Dedifferentiated amniotic fluid mesenchymal stem cell (primary cell): ENCODE measurements around the gene RANBP3.
A peak's percentile ranks its signal among the peaks of the same experiment; 100 is the strongest.
"Not testable (repeated sequence)": the region's sequence is repeated elsewhere in the genome, so short reads cannot be mapped to it uniquely, and the experiment has no call there.

Source experiments
- DNase-seq: peaks from one replicate; pipeline ENCODE4 v3.0.0-alpha.2; 2016; ENCODE audit errors: extremely low spot score

Gene RANBP3

DNA sequence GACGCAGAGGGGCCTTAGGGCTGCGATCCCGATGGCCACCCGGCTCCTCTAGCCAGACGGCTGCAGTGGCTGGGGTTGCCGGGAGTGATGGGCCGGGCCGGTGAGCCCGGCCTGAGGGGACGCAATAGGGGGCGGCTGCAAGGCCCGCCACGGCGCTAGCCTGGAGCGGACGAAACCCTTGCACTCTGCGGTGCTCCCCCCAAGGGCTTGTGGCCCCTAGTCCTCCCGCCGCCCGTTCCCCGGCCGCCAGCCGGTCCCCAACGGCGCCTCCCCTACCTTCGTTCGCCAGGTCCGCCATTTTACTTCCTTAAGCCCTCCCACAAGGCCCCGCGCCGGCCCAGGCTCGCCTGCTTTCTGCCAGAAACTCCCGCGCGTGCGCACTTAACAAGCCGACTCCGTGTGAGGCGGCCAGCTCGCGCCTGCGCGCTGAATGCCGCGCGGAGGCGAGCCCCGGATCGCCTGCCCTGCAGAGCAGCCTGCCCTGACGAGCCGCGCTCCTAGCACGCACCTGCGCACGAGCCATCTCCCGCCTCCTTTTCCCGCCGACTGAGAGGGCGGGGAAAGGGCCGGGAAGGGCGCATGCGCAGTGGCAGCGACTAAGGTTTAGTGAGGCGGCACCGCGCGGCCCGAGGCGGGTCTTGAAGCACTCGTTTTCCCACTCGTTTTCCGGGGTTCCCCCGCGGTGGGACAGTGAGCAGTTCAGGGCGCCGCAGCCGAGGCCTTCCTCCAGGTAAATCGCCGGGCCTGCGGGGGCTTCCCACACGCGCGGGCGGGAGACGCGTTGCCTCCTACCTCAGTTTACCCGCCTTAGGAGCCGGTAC is at the start of gene RANBP3:
Gene RANBP3, minus strand, starts transcription at position 356 of the 821 bp plus-strand sequence. Its CDS starts 58 bp downstream, at position 298.
- DNase-seq: peak; percentile 99

DNA sequence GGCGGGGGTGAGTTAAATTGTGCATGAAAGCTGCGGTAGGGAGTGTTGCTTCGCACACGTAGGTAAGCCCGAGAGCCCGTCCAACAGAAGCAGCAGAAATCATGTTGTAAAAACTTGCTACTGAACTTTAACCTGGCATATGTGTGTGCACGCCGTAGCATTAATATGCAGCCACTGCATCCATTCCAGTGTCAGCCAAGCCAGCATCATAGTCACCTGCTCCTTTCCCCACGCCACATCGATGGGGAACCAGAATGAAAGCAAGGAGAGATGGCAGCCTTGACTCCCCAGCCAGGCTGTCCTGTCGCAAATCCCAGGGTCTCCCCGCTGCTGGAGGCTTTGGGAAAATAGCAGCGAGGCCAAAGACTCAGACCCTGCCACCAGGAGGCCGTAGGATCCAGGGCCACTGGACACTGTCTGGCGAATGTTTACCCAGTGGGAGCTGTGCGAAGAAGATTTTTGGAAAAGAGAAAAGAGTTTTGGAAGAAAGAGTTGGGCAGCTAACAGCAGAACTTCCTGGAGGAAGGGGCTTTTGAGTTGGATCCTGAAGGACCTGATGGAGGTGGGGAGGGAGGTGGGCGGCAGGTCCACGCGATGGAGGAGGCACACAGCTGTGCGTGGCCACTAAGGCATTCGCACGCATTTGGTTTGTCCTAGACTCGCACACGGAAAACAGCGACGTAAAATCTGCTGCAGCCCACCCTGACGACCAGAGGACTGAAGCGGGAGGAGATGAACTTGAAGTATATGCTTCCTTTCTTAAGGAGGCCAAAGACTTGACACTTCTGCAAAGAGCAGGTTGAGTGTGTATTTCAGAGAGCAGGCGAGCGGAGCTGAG is 48.7 kb upstream of the RANBP3 start:
- no peak for DNase-seq

- not testable (repeated sequence) for DNase-seq
These were observed 46.8 kb upstream of the RANBP3 start for GRCh38 chr19:6024756-6025155.

DNA sequence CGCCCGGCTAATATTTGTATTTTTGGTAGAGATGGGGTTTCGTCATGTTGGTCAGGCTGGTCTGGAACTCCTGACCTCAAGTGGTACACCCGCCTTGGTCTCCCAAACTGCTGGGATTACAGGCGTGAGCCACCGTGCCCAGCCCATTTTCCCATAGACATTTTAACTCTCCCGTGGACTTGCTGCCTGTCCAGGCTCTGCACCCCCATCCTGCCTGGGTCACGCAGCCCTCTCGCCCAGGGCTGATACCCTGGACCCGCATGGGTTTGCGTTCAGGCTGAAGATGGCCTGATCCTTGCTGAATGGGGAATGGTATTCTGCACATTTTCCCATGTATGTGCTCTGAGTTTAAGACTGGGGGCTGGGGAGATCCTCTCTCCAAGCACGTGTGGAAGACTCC is 46.0 kb upstream of the RANBP3 start:
- DNase-seq: no peak

DNA sequence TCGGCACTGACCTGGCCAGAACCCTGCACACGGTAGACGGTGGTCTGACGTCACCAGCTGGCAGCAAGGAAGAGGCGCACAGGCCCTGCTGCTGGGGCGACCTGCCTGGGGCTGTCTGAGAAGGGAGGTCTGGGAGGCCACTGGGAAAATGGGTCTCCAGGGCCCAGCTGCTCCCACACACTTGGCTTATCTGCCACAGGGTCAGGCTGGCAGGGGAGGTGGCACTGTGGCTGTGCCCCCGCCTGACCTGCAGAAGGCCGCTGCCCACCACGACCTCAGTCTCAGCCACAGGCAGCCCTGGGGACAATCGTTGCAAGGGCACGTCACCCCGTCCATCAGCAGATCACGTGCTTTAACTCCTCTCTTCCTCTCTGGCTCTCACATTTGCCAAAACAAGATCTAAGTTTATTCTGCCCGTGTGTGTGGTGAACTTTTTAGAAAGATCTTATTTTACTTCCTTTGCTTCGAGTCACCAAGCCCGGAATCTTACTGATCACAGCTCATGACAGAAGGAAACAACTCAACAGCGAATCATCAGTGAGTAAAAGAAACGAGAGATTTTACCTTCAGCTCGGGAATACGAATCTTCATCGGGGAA is 45.2 kb upstream of the RANBP3 start:
- no peak for DNase-seq

- no peak for DNase-seq
These were observed 44.7 kb upstream of the RANBP3 start for GRCh38 chr19:6022570-6023064.

DNA sequence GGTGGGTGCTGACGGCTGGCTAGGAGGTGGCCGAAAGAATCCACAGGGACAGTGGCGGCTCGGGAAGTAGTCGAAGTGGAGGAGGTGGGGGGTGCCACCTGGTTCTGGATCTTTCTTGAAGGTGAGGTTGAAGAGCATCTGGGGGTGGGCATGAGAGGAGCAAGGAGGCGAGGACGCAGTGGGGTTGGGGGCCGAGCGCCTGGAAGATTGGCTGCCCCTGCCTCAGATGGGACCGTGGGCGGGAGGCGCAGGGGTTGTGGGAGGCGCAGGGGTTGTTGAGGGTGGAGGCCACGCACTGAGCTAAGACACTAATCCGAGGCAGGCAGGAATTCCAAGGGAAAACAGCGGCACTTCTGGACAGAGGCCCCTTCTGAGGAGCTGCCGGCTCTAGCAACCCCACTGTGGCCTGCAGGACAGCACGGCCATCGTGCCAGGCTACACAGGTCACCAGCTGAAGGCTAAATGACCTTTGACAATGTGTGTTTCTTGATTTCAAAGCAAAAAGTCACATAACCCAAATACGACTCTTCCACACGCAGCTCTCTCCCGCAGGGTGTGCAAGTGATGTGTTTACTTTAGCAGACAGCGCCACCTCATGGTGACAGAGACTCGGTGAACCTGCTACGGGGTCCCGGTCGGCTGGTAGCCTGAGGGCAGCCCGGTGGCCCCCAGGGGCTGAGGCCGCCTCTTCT is 44.1 kb upstream of the RANBP3 start:
- no peak for DNase-seq

DNA sequence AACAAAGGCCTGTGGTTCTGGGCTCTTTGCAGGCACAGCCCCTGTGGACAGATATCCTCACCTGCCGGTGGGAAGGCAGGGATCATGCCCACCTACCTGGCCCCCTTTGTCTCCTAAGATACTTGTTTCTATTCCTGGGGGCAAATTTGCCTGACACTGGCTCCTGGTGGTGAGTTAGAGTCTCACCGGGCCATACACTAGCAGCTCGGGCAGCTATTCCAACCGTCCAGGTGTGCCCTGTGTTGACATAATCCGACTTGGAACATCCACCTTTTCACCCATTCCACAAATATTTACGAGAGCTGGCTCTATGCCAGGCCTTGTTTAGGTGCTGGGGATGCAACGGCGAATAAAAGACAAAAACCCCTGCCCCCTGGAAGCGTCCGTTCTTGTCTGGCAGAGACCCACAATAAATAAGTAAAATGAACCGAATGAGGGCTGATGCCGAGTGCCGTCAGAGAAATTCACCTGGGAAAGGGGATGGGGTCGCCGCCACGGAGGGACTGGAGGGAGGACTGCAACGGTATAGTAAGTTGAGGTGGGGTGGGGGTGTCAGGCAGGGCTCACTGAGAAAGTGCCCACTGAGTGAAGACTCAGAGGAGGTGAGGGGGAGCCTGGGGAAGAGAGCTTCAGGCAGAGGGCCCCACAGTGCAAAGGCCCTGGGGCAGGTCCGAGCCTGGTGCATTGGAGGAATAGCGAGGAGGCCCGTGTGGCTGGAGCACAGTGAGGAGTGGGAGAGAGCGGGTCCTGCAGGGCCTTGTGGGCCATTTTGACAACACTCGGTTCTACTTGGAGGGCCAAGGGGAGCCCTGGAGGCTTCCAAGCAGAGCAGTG is 43.2 kb upstream of the RANBP3 start:
- no peak for DNase-seq

DNA sequence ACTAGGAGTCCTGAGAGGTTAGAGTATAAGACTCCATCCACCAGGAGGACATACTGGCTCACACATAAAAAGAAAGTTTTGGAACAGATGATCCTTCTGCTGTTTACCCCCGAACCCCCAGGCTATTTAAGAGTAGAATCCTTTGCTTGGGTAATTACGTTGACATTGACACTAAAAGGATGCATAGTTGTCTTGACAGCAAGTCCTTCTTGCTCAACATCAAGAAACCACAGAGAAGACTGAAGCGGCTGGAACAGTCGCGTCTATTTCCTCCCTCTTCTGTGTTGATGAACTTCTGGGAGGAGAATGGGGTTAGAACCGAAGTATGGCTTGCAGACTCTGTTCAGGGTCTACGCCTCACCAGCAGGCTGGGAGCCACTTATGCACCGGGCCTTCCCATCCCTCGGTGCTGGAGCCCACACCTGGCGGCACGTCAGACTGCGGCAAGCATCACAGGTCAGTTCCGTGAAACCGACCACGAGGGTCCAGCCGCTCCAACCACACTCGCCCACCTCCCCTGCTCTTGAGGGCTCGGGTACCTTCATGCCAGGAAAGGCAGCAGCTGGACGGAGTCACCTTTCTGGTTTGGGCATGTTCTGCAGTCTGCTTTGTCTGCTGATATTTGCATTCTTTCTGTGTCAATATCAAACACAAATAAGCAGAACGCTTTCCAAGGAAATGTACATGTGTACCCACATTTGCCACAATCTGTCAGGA is 42.4 kb upstream of the RANBP3 start:
- DNase-seq: no peak

- DNase-seq: no peak
These were observed 40.8 kb upstream of the RANBP3 start for GRCh38 chr19:6018786-6019185.

DNA sequence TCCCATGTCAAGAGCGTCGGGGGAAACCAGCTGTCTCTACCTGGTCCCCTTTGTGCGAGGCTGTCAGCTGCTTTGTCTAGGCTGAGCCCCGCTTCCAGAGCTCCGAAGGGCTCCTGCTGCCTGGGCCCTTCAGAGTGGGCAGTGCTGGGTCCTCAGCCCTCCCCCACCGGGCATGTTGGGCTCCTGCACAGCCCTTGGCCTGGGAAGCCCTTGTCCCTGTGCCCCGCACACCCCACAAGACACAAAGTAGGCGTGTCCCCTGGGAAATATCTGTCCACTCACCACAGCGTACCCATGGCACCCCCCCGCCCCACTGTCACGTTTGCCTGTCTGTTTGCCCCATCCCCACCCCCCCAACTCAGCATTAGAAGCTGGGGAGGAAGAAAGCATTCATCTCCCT is 39.6 kb upstream of the RANBP3 start:
- DNase-seq: no peak

DNA sequence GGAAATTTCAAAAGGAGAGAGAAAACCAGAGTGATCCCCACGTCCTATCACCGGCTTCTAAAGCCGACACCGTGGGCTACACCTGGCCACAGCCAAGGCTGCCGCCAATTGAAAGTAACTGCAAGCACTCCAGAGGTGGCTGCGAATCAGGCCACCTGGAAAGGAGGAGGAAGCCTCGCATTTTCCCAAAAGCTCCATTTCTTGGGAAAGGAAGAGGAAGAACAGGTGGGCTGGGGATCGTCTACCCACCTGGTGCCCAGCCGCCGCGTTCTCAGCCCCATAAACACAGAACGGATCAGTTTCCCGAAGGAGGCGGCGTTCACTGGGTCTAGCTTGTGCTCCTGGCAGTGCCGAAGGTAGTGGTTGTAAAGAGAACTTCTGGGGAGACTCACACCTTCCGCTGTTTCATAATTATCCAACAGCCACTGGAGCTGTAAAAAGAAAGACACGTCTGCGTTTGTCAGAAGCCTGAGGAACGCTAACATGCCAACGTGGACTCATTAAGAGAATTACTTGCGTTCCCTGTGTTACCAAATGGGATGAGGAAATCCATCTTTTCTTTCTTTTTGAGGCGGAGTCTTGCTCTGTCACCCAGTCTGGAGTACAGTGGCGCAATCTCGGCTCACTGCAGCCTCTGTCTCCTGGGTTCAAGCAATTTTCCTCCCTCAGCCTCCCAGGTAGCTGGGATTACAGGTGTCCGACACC is 38.1 kb upstream of the RANBP3 start:
- DNase-seq: no peak

DNA sequence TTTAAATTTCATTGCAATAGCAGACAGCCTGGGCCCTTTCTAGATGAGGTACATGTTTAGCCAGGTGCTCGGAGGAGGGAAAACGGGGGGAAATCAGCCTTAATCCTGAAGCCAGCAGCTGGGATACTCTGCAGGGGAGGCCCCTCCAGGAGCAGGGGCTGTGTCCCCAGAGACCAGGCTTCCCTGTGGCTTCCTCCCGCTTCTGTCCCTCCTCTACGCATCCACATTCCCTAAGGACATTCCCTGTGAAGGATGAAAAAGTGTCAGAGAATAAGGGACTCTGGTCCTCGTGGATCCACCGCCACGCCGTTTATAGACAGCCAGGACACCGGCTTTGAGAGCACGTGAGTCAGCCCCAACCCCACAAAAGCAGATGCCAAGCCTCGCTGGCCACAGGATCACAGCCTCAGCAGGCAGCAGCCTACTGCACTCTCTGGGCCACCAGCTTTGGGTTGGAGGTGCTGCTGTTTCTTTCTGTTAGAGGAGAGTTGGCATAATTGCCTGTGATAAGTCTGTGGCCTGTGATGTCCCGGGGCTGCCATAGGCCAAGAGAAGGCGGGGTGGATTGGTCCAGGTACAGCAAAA is 36.7 kb upstream of the RANBP3 start:
- DNase-seq: no peak

DNA sequence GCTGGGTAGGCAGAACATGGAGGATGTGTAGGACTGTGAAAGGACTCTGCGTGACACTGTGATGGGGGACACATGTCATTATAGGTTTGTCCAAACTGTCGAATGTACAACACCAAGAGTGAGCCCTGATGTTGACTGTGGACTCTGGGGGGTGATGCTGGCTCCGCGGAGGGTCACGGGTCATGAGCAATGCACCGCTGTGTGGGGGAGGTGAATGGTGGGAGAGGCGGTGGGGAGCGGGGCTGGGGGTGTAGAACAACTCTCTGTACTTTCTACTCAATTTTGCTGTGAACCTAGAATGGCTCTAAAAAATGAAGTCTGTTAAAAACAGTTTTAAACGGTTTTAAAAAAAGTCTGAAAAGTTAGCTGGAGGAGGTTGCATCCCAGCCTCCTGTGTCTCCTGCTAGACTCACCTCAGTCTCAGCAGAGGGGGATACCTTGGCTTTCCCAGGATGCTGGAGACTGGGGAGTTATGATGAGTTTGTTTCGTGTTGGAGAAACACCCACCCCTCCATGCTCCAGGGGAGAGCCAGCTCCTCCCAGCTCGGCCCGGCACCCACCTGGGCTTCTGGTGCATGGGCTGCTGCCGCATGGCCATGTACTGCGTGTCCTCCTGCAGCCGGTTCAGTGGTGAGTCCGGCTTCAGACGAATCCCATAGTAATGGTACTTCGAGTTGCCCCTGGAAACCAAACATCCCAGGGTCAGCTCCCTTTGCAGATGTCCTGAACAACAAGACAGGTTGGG is 34.7 kb upstream of the RANBP3 start:
- DNase-seq: no peak

GRCh38 chr19:6011794-6012193 is 33.9 kb upstream of the RANBP3 start:
- no peak for DNase-seq

DNA sequence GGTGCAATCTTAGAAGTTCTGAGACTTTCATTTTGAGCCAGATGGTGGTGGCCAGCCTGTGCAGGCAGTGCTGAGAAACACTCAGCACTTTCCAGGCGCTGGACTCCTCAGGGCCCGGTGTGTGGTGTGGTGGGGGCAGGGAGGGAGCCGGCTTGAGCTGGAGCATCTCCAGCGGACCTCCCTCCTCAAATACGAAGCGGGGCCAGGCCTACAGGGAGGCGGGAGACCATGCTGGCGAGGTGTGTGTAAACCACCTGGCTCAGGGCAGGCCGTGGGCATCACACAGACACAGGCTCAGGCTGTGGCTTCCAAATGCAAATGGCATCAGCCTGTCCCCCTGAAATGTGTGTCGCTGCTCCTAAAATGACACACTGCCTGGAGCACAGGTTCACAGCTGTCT is 33.3 kb upstream of the RANBP3 start:
- no peak for DNase-seq

GRCh38 chr19:6010107-6010506 is 32.2 kb upstream of the RANBP3 start:
- DNase-seq: no peak

- no peak for DNase-seq
These were observed 29.9 kb upstream of the RANBP3 start for GRCh38 chr19:6007866-6008265.
